VCaP (cell line): ENCODE data around the gene FAM221B.

ENCODE experiments used
- H3K27ac ChIP-seq: fragments of 450-650 bp; 2 replicates; pipeline ENCODE4 v1.5.1; 2017
- TF ChIP-seq, protein P1 (sequence below): fragments of 450-650 bp; conservative IDR thresholded peaks from 2 replicates; pipeline ENCODE4 v1.5.1; 2017; ENCODE audit warnings: mild to moderate bottlenecking, moderate library complexity

FAM221B gene

DNA sequence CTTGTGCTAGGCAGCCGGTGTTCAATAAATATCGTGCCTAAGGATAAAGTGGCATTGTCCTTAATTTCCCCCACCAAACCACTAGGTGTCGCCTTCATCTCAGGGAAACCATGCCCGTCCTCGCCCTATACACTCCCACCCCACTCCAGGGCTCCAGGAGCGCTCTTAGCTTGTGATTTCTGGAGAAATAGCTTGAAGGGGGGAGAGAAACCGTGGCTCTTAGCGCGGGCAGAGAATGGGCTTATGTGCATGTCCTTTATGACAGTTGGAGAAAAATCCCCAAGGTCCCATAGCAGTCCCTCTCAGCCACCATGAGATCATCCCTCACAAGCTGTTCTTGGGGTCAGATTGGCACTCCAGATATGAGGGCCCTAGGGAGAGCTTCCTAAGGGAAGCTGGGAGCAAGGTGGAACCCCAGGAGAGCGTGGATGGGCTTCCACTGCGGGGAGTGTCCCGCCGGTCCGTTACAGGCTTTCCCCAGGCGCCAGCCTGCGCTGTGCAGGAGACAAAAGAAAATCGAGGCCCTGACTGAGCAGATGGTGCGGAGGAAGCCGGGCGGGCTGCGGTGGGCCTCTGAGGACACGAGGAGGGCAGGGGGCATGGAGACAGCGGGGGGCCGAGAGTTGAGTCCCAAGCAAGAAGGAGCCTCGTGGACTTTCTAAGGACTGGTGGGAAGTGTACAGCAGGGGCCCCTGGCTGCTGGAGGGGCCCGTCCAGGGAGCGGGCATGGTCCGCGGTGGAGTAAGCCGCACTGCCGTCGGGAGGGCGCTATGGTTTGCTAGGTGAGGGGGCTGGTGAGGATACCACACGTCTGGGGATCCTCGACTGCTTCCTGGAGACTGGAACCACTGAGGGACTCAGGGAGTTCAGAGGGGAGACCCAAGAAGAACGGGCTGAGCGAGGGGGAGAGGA is 37.9 kb downstream of the FAM221B start:
- TF ChIP-seq, protein P1, sequence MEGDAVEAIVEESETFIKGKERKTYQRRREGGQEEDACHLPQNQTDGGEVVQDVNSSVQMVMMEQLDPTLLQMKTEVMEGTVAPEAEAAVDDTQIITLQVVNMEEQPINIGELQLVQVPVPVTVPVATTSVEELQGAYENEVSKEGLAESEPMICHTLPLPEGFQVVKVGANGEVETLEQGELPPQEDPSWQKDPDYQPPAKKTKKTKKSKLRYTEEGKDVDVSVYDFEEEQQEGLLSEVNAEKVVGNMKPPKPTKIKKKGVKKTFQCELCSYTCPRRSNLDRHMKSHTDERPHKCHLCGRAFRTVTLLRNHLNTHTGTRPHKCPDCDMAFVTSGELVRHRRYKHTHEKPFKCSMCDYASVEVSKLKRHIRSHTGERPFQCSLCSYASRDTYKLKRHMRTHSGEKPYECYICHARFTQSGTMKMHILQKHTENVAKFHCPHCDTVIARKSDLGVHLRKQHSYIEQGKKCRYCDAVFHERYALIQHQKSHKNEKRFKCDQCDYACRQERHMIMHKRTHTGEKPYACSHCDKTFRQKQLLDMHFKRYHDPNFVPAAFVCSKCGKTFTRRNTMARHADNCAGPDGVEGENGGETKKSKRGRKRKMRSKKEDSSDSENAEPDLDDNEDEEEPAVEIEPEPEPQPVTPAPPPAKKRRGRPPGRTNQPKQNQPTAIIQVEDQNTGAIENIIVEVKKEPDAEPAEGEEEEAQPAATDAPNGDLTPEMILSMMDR = peak; percentile 92
- H3K27ac ChIP-seq = peak overlapping the region; percentile 15; the same call in 1 of the 2 replicates

DNA sequence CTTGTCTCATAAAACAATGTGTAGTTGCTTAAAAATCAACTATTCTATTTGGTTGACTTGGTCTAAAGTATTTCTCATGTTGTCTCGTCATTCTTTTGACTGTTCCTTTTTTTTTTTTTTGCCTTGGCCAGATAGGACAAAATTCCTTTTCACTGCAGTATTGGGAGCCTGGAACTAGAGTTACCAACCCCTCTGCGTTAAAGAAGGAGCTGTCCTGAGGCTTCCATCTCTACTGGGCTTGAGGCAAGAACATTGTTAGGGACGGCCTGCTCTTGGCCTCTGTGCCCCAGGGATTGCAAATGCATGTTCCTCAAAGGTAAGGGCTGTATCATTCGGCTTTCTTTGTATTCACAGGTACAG is 38.5 kb downstream of the FAM221B start:
- TF ChIP-seq, protein P1 = no peak
- no peak overlapping the region for H3K27ac ChIP-seq

DNA sequence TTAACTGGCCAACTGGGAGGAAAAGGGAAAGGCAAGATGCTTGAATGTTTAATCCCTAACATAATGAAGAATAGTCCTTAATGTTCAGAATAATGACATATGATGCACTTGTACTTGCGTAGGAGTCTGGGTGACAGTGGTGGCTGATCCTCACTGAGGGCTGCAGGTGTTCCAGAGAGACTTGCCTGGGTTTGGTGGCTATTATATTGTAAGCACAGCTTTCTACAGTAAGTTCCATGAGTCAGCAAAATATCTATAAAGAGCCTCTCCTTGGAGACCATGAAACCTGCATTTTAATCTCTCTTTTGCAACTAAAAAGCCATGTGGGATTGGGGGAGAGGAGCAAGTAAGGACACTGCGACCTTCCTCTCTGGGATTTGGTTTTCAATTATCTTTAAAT is 39.0 kb downstream of the FAM221B start:
- TF ChIP-seq, protein P1 = no peak
- H3K27ac ChIP-seq = no peak overlapping the region

DNA sequence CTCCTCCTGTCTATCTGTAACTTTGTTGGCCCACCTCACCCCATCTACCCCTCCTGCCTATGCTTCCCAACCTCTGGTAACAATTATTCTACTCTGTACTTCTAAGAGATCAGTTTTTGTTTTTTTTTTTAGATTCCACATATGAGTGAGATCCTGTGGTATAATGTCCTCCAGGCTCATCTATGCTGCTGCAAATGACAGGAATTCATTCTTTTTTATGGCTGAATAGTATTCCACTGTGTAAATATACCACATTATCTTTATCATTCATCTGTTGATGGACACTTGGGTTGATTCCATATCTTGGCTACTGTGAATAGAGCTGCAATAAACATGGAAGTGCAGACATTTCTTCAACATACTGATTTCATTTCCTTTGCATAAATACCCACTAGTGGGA is 45.1 kb downstream of the FAM221B start:
- no peak overlapping the region for H3K27ac ChIP-seq
- TF ChIP-seq, protein P1 = no peak

DNA sequence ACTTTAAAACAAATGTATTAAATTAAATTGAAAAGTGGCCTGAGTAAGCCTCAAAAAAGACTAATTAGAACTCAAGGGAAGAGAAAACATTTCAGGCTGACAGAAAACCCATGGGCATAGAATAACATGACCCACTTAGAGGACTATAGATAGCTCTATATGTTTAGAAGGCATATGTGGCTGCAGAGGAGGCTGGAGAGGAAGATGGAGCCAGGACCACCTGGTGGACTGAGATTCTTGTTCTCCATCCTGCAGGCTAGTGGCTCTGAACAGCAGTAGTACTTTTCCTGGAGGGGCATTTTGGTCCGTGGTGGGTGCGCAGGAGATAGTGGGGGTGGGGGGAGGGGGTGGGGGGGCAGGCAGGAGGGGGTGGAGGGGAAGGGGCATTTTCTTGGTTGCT is 47.5 kb downstream of the FAM221B start:
- H3K27ac ChIP-seq = no peak overlapping the region
- TF ChIP-seq, protein P1 = no peak

DNA sequence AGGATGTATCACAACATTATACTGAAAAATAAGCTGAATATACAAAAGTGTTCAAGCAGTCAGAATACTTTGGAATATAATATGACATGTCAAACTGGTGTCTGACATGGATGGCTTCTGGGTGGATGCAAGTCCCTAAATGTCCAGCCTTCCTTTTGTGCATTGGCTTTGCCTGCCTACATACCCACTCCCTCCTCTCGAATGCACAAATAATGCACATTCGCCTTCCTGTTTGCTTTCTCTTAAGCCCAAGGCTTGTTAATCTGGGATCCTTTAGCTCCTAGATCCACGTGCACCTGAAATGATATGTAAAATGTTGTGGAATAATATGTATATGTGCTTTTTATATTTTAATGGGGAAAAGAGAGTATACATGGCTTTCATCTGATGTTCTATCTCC is 50.0 kb downstream of the FAM221B start:
- TF ChIP-seq, protein P1 = no peak
- no peak overlapping the region for H3K27ac ChIP-seq

DNA sequence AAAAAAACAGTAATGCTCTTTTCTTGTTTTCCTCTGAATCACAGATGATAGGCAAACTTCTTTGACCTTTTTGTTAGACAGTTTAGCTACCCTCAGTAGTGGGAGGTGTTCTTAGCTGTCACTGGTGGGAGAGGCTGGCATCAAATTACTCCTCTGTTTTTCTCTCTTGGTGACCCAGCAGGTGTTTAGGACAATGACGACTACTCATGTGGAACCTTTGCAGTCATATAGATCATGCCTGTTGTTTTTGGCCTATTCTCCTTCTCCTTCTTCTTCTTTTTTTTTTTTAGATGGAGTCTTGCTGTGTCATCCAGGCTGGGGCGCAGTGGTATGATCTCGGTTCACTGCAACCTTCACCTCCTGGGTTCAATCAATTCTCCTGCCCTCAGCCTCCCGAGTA is 52.5 kb downstream of the FAM221B start:
- TF ChIP-seq, protein P1 = no peak
- no peak overlapping the region for H3K27ac ChIP-seq
